ENCODE data around the gene FILIP1L.

- no peak for TF ChIP-seq CTCF (conservative IDR thresholded peaks at IDR 0.05; ENCODE audit: low read depth, low read length)
- TF ChIP-seq NFE2L2 (IDR thresholded peaks at IDR 0.05; ENCODE audit: low read depth, low read length), result no peak
- TF ChIP-seq BHLHE40 (IDR thresholded peaks at IDR 0.05; ENCODE audit: low read depth, low read length), result no peak
- TF ChIP-seq POLR2A (IDR thresholded peaks at IDR 0.05; ENCODE audit: low read depth, low read length), result no peak
- no peak for TF ChIP-seq CEBPB (IDR thresholded peaks at IDR 0.05; ENCODE audit: low read depth, low read length)
- TF ChIP-seq MAFK (IDR thresholded peaks at IDR 0.05; ENCODE audit: low read depth, low read length), result no peak
- no peak for TF ChIP-seq FOS (IDR thresholded peaks at IDR 0.05; ENCODE audit: low read depth, low read length)
- no peak for TF ChIP-seq MAZ (IDR thresholded peaks at IDR 0.05; ENCODE audit: borderline replicate concordance, low read depth, low read length)
- TF ChIP-seq RFX5 (IDR thresholded peaks at IDR 0.05; ENCODE audit: low read depth, low read length), result no peak
- TF ChIP-seq RAD21 (IDR thresholded peaks at IDR 0.05; ENCODE audit: low read length), result no peak
- TF ChIP-seq CHD1 (IDR thresholded peaks at IDR 0.05; ENCODE audit: low read depth, low read length), result no peak
- no peak for TF ChIP-seq MXI1 (IDR thresholded peaks at IDR 0.05; ENCODE audit: borderline replicate concordance, low read depth, low read length)
- TF ChIP-seq ELK1 (IDR thresholded peaks at IDR 0.05; ENCODE audit: borderline replicate concordance, low read depth, low read length), result no peak
Measured at GRCh38 chr3:99915906-99916432, 198.3 kb downstream of the FILIP1L start.

Data from IMR-90 (cell line).